Caco-2 (cell line): ENCODE measurements around the gene NFKBIL1. TPM values are rescaled to one million over a fixed set of nuclear protein-coding genes. Genes with fewer than 3 reads are reported as not detected.

ENCODE experiments used
- BruUV-seq: library from RNA; stranded (reverse); fragments of 400-500 nt; replicated peaks from 2 replicates; lab custom pipeline; 2021; lab: Mats Ljungman, UMichigan
- CTCF ChIA-PET: fragments of 300-600 bp; sonication (Branson Sonifier 250); formaldehyde crosslinking; loops from one replicate; lab custom pipeline; 2022; ENCODE audit warnings: antibody characterized with exemption; lab: Charles Lee
- POLR2A ChIA-PET: fragments of 300-600 bp; sonication (Branson Sonifier 250); formaldehyde crosslinking; loops from one replicate; lab custom pipeline; 2022; ENCODE audit warnings: antibody characterized with exemption; lab: Charles Lee
- DNase-seq, 2 experiments: peaks; one replicate each; pipeline versions ENCODE4 v3.0.0 to v3.0.0-alpha.2; 2020 to 2022
- H3K27me3 ChIP-seq: replicated peaks from 2 replicates; pipeline ENCODE4 v1.6.0; 2011; ENCODE audit warnings: low read length; ENCODE audit not compliant: control insufficient read depth, insufficient read depth
- H3K36me3 ChIP-seq: 2 replicates; pipeline ENCODE4 v1.5.1; 2011; ENCODE audit warnings: low read length; ENCODE audit not compliant: control insufficient read depth, insufficient read depth
- H3K4me1 ChIP-seq: fragments of 250-450 bp; sonication (Bioruptor Pico); 2 replicates; pipeline ENCODE4 v1.5.1; 2020; ENCODE audit warnings: mild to moderate bottlenecking
- H3K4me3 ChIP-seq: 2 replicates; pipeline ENCODE4 v1.5.1; 2011; ENCODE audit warnings: low read depth, mild to moderate bottlenecking, control low read depth, low read length
- H3K9me3 ChIP-seq: fragments of 250-450 bp; sonication (Bioruptor Pico); 2 replicates; pipeline ENCODE4 v1.5.1; 2020; ENCODE audit warnings: mild to moderate bottlenecking, moderate library complexity
- H3K27ac Mint-ChIP-seq: one replicate; pipeline ENCODE4 v1.8.0; 2022; ENCODE audit warnings: mixed read lengths; ENCODE audit not compliant: unreplicated experiment
- H3K27me3 Mint-ChIP-seq: one replicate; pipeline ENCODE4 v1.8.0; 2022; ENCODE audit warnings: mixed read lengths; ENCODE audit not compliant: insufficient read depth, unreplicated experiment
- H3K36me3 Mint-ChIP-seq: one replicate; pipeline ENCODE4 v1.8.0; 2022; ENCODE audit warnings: mild to moderate bottlenecking, mixed read lengths; ENCODE audit not compliant: insufficient read depth, unreplicated experiment
- H3K4me1 Mint-ChIP-seq: one replicate; pipeline ENCODE4 v1.8.0; 2022; ENCODE audit warnings: low read depth, mixed read lengths; ENCODE audit not compliant: unreplicated experiment
- H3K4me3 Mint-ChIP-seq: one replicate; pipeline ENCODE4 v1.8.0; 2022; ENCODE audit warnings: mild to moderate bottlenecking, moderate library complexity, mixed read lengths; ENCODE audit not compliant: unreplicated experiment
- H3K9me3 Mint-ChIP-seq: one replicate; pipeline ENCODE4 v1.8.0; 2022; ENCODE audit warnings: mixed read lengths; ENCODE audit not compliant: unreplicated experiment
- intact Hi-C: fragments of 100-400 bp; cut with micrococcal nuclease; formaldehyde crosslinking; loops from one replicate; pipeline ENCODE4 v1.10.0; 2022; ENCODE audit not compliant: unreplicated experiment
- total RNA-seq: library from RNA; stranded (reverse); gene quantifications from 2 replicates; pipeline ENCODE4 v1.2.3, GENCODE V29; 2022
- TF ChIP-seq, protein P1 (sequence below), 2 experiments: fragments of 200-600 bp in 1 of 2; IDR thresholded peaks; 1 replicate in 1 of 2; 2 replicates in 1 of 2; pipeline versions ENCODE4 v1.5.1 to v1.8.0; 2011 to 2022; ENCODE audit warnings: antibody characterized with exemption in 1 of 2, control low read depth in 1 of 2, inconsistent platforms in 1 of 2, low read depth in 1 of 2, low read length in 1 of 2, mild to moderate bottlenecking in 1 of 2, moderate library complexity in 1 of 2; ENCODE audit not compliant: insufficient read depth in 1 of 2, severe bottlenecking in 1 of 2, unreplicated experiment in 1 of 2

The NFKBIL1 gene
- total RNA-seq, 1 experiment from 2014 or later, result 14.7 TPM

- H3K27ac Mint-ChIP-seq, result peak overlapping the region; percentile 23
- Histone ChIP-seq H3K36me3 (peaks cover 10% of the 10 kb centered on the region), H3K4me3 (no peak overlapping the region), H3K4me1 (no peaks in the 10 kb centered on the region), H3K9me3 (no peaks in the 10 kb centered on the region), H3K27me3 (no peaks in the 10 kb centered on the region)
- ChIA-PET POLR2A (interaction anchor here (0.5 to 1.8 kb wide), 3 partner anchors 12 to 67 kb away, joined by 3 to 13 read pairs (median 4); partner anchors contain the start of gene DDX39B), CTCF (no interaction called here)
- H3K36me3 Mint-ChIP-seq, result peaks cover 73% of the 10 kb centered on the region
- no peak overlapping the region for H3K4me3 Mint-ChIP-seq
- H3K27me3 Mint-ChIP-seq, result no peaks in the 10 kb centered on the region
- TF ChIP-seq, protein P1, sequence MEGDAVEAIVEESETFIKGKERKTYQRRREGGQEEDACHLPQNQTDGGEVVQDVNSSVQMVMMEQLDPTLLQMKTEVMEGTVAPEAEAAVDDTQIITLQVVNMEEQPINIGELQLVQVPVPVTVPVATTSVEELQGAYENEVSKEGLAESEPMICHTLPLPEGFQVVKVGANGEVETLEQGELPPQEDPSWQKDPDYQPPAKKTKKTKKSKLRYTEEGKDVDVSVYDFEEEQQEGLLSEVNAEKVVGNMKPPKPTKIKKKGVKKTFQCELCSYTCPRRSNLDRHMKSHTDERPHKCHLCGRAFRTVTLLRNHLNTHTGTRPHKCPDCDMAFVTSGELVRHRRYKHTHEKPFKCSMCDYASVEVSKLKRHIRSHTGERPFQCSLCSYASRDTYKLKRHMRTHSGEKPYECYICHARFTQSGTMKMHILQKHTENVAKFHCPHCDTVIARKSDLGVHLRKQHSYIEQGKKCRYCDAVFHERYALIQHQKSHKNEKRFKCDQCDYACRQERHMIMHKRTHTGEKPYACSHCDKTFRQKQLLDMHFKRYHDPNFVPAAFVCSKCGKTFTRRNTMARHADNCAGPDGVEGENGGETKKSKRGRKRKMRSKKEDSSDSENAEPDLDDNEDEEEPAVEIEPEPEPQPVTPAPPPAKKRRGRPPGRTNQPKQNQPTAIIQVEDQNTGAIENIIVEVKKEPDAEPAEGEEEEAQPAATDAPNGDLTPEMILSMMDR (IDR thresholded peaks at IDR 0.05; ENCODE audit: insufficient read depth in 1 of 2, low read depth in 1 of 2, low read length in 1 of 2, severe bottlenecking in 1 of 2, unreplicated experiment in 1 of 2), result no peak
- H3K9me3 Mint-ChIP-seq, result no peaks in the 10 kb centered on the region
- BruUV-seq, result no TSS peak
- H3K4me1 Mint-ChIP-seq, result peaks cover 9% of the 10 kb centered on the region
- intact Hi-C loops, result loop anchor here (5.0 kb wide), 1 partner anchor 37 kb away; no protein-coding TSS in a partner anchor
- no peak for DNase-seq
These were observed 17.9 kb upstream of the NFKBIL1 start for GRCh38 chr6:31529329-31530150.

DNA sequence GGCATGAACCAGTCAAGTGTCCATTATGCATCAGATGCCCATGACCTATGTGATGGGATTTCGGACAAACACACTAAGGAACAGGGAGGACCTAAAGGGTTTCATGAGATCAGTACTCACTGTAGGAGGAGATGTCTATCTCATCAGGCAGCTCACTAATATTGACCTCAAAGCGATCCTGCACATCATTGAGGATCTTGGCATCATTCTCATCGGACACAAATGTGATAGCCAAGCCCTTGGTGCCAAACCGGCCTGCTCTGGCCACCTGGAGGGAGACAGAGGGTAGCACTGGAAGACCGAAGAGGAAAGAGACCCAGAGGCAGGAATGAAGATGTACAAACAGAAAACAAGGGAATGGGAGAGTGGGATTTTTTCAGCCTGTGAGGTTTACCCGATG lies 16.7 kb upstream of the NFKBIL1 start:
- intact Hi-C loops, result no loop called here
- H3K27me3 ChIP-seq, result no peaks in the 10 kb centered on the region
- H3K4me3 ChIP-seq, result no peak overlapping the region
- peaks cover 84% of the 10 kb centered on the region for H3K36me3 Mint-ChIP-seq
- DNase-seq, result no peak
- H3K4me3 Mint-ChIP-seq, result no peak overlapping the region
- H3K27ac Mint-ChIP-seq, result peak overlapping the region; percentile 23
- ChIA-PET CTCF (no interaction called here), POLR2A (no interaction called here)
- no peaks in the 10 kb centered on the region for H3K27me3 Mint-ChIP-seq
- H3K36me3 ChIP-seq, result peaks cover 12% of the 10 kb centered on the region
- H3K9me3 ChIP-seq, result no peaks in the 10 kb centered on the region
- no peaks in the 10 kb centered on the region for H3K4me1 ChIP-seq
- TSS peak; percentile 1 for BruUV-seq
- no peaks in the 10 kb centered on the region for H3K9me3 Mint-ChIP-seq
- TF ChIP-seq, protein P1 (IDR thresholded peaks at IDR 0.05; ENCODE audit: insufficient read depth in 1 of 2, low read depth in 1 of 2, low read length in 1 of 2, severe bottlenecking in 1 of 2, unreplicated experiment in 1 of 2), result no peak
- peaks cover 9% of the 10 kb centered on the region for H3K4me1 Mint-ChIP-seq

DNA sequence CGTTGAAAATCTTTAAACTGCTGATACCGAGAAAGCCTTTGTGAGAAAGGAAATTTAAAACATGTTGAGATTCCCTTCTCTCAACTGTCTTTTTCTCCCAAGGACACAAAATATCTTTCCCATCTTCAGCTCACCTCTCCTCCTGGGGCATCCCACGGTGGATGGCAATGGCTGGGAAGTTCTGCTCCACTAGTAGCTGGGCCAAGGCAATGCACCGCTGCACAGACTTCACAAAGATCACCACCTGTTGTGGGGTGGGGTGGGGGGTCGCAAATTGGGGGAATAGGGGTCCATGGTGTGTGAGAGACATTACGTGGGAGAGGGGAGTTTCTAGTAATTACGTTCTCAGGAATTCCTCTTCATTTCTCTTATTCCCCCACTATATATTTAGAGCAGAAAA lies 16.2 kb upstream of the NFKBIL1 start:
- Mint-ChIP-seq H3K27me3 (no peaks in the 10 kb centered on the region), H3K36me3 (peaks cover 90% of the 10 kb centered on the region), H3K27ac (peak overlapping the region; percentile 23), H3K4me3 (no peak overlapping the region), H3K9me3 (no peaks in the 10 kb centered on the region), H3K4me1 (peaks cover 9% of the 10 kb centered on the region)
- peaks cover 12% of the 10 kb centered on the region for H3K36me3 ChIP-seq
- no peaks in the 10 kb centered on the region for H3K4me1 ChIP-seq
- intact Hi-C loops, result no loop called here
- CTCF ChIA-PET, result no interaction called here
- no peaks in the 10 kb centered on the region for H3K27me3 ChIP-seq
- H3K4me3 ChIP-seq, result no peak overlapping the region
- POLR2A ChIA-PET, result interaction anchor here (0.6 kb wide), 1 partner anchor 33 kb away, joined by 3 read pairs; the partner anchor contains the start of gene MICB
- BruUV-seq, result no TSS peak
- DNase-seq, result no peak
- no peaks in the 10 kb centered on the region for H3K9me3 ChIP-seq
- TF ChIP-seq, protein P1 (IDR thresholded peaks at IDR 0.05; ENCODE audit: insufficient read depth in 1 of 2, low read depth in 1 of 2, low read length in 1 of 2, severe bottlenecking in 1 of 2, unreplicated experiment in 1 of 2), result no peak
